OCI-LY1 (cell line): Measurements from ENCODE around the gene RALGAPB.

Source experiments
- H2AFZ ChIP-seq: fragments of 200-600 bp; sonication (generic), shearing (Covaris generic); 2 replicates; pipeline ENCODE4 v1.6.0; 2014; ENCODE audit warnings: antibody characterized with exemption, mild to moderate bottlenecking, low read length
- H3F3A ChIP-seq: fragments of 200-600 bp; sonication (generic), shearing (Covaris generic); 2 replicates; pipeline ENCODE4 v1.6.0; 2014; ENCODE audit warnings: mild to moderate bottlenecking, antibody characterized with exemption, low read length, moderate library complexity; ENCODE audit not compliant: insufficient read depth
- H3K27ac ChIP-seq: fragments of 200-600 bp; sonication (generic); 2 replicates; pipeline ENCODE4 v1.5.1; 2014; ENCODE audit warnings: low read length, mixed run types, mild to moderate bottlenecking, low read depth; ENCODE audit not compliant: poor library complexity, severe bottlenecking
- H3K27me3 ChIP-seq: fragments of 200-600 bp; sonication (generic); 2 replicates; pipeline ENCODE4 v1.6.0; 2014; ENCODE audit warnings: antibody characterized with exemption, mild to moderate bottlenecking, low read length, moderate library complexity; ENCODE audit not compliant: insufficient read depth
- H3K36me3 ChIP-seq: fragments of 200-600 bp; sonication (generic); 2 replicates; pipeline ENCODE4 v1.6.1; 2014; ENCODE audit warnings: mild to moderate bottlenecking, antibody characterized with exemption, low read length, moderate library complexity, mixed read lengths; ENCODE audit not compliant: insufficient read depth
- H3K4me1 ChIP-seq: fragments of 200-600 bp; sonication (generic); 2 replicates; pipeline ENCODE4 v1.5.1; 2014; ENCODE audit warnings: mild to moderate bottlenecking, low read length, moderate library complexity; ENCODE audit not compliant: insufficient read depth, severe bottlenecking
- H3K4me2 ChIP-seq: fragments of 200-600 bp; sonication (generic), shearing (Covaris generic); 2 replicates; pipeline ENCODE4 v1.6.1; 2014; ENCODE audit warnings: low read length
- H3K4me3 ChIP-seq: fragments of 200-600 bp; sonication (generic); 2 replicates; pipeline ENCODE4 v1.5.1; 2014; ENCODE audit warnings: low read length, low read depth, mild to moderate bottlenecking, mixed read lengths; ENCODE audit not compliant: poor library complexity, severe bottlenecking
- H3K79me2 ChIP-seq: fragments of 200-600 bp; shearing (Covaris generic); 2 replicates; pipeline ENCODE4 v1.6.1; 2016; ENCODE audit warnings: mixed run types, low read length, mixed read lengths; ENCODE audit not compliant: insufficient read depth
- H3K9ac ChIP-seq: fragments of 200-600 bp; sonication (generic), shearing (Covaris generic); 2 replicates; pipeline ENCODE4 v1.6.1; 2014; ENCODE audit warnings: mild to moderate bottlenecking, low read length, mixed read lengths
- H3K9me2 ChIP-seq: fragments of 200-600 bp; sonication (generic), shearing (Covaris generic); 2 replicates; pipeline ENCODE4 v1.6.1; 2014; ENCODE audit warnings: low read depth, mild to moderate bottlenecking, low read length, mixed read lengths
- H3K9me3 ChIP-seq: fragments of 200-600 bp; shearing (Covaris generic); 2 replicates; pipeline ENCODE4 v1.6.1; 2014; ENCODE audit warnings: low read length, mixed read lengths
- H4K20me1 ChIP-seq: fragments of 200-600 bp; sonication (generic), shearing (Covaris generic); 2 replicates; pipeline ENCODE4 v1.6.0; 2016; ENCODE audit warnings: mild to moderate bottlenecking, low read length; ENCODE audit not compliant: insufficient read depth
- EZH2 ChIP-seq: fragments of 200-600 bp; sonication (generic), shearing (Covaris generic); IDR thresholded peaks from 2 replicates; pipeline ENCODE4 v1.8.0; 2017; ENCODE audit warnings: borderline replicate concordance, mixed run types, mild to moderate bottlenecking, antibody characterized with exemption, low read length, moderate library complexity, mixed read lengths
- TF ChIP-seq, protein P1 (sequence below): fragments of 200-600 bp; sonication (generic), shearing (Covaris generic); IDR thresholded peaks from 2 replicates; pipeline ENCODE4 v1.5.1; 2017; ENCODE audit warnings: mild to moderate bottlenecking, antibody characterized with exemption, low read length, moderate library complexity, mixed read lengths

The RALGAPB gene

GRCh38 chr20:38599410-38599882 is 126.8 kb downstream of the RALGAPB start:
- TF ChIP-seq, protein P1, sequence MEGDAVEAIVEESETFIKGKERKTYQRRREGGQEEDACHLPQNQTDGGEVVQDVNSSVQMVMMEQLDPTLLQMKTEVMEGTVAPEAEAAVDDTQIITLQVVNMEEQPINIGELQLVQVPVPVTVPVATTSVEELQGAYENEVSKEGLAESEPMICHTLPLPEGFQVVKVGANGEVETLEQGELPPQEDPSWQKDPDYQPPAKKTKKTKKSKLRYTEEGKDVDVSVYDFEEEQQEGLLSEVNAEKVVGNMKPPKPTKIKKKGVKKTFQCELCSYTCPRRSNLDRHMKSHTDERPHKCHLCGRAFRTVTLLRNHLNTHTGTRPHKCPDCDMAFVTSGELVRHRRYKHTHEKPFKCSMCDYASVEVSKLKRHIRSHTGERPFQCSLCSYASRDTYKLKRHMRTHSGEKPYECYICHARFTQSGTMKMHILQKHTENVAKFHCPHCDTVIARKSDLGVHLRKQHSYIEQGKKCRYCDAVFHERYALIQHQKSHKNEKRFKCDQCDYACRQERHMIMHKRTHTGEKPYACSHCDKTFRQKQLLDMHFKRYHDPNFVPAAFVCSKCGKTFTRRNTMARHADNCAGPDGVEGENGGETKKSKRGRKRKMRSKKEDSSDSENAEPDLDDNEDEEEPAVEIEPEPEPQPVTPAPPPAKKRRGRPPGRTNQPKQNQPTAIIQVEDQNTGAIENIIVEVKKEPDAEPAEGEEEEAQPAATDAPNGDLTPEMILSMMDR: no peak
- no peak for TF ChIP-seq EZH2
- no peaks in the 10 kb centered on the region for H3K79me2 ChIP-seq
- H3K4me1 ChIP-seq: no peaks in the 10 kb centered on the region
- H3K27me3 ChIP-seq: peaks cover 7% of the 10 kb centered on the region; the same call in 1 of the 2 replicates
- H3K27ac ChIP-seq: no peak overlapping the region
- H3K9me2 ChIP-seq: no peaks in the 10 kb centered on the region
- H3F3A ChIP-seq: no peaks in the 10 kb centered on the region
- H2AFZ ChIP-seq: no peak overlapping the region
- H3K9ac ChIP-seq: no peak overlapping the region
- no peaks in the 10 kb centered on the region for H4K20me1 ChIP-seq
- no peak overlapping the region for H3K4me3 ChIP-seq
- no peaks in the 10 kb centered on the region for H3K9me3 ChIP-seq
- H3K4me2 ChIP-seq: no peak overlapping the region
- H3K36me3 ChIP-seq: no peaks in the 10 kb centered on the region

DNA sequence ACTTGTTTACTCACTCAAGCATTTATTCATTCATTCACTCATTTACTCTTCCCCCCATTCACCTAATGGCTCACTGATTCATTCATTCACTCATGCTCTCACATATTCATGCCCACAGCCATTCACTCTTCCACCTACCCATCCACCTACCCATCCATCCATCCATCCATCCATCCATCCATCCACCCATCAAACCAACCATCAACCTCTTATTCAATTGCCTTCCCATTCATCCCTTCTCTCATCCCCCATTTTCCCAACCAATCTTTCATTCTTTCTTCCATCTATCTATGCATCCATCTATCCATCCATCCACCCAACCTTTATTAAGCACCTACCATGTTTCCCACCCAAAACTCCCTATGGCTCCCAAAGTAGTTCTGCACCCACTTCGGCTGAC is 127.4 kb downstream of the RALGAPB start:
- no peak overlapping the region for H3K27ac ChIP-seq
- no peak overlapping the region for H3K4me2 ChIP-seq
- TF ChIP-seq EZH2: no peak
- TF ChIP-seq, protein P1: no peak
- no peaks in the 10 kb centered on the region for H3K79me2 ChIP-seq
- H3K36me3 ChIP-seq: no peaks in the 10 kb centered on the region
- no peak overlapping the region for H3K4me3 ChIP-seq
- H3K9me3 ChIP-seq: no peaks in the 10 kb centered on the region
- H3F3A ChIP-seq: no peaks in the 10 kb centered on the region
- H3K27me3 ChIP-seq: peaks cover 7% of the 10 kb centered on the region; the same call in 1 of the 2 replicates
- H4K20me1 ChIP-seq: no peaks in the 10 kb centered on the region
- no peak overlapping the region for H2AFZ ChIP-seq
- no peaks in the 10 kb centered on the region for H3K4me1 ChIP-seq
- no peak overlapping the region for H3K9ac ChIP-seq
- H3K9me2 ChIP-seq: no peaks in the 10 kb centered on the region

GRCh38 chr20:38601216-38602184 is 128.9 kb downstream of the RALGAPB start, which contains the start of gene ARHGAP40:
Gene ARHGAP40, plus strand, starts transcription at chr20:38601809.
- Histone ChIP-seq H3K4me3 (no peak within 1 kb of the TSS), H2AFZ (no peak within 1 kb of the TSS), H3K4me2 (peak within 1 kb of the TSS; percentile 26; the same call in 1 of the 2 replicates)

More at GRCh38 chr20:38601216-38602184, 128.9 kb downstream of the RALGAPB start, which contains the start of gene ARHGAP40:
- Histone ChIP-seq H3K79me2 (no peaks in the 10 kb centered on the region), H3F3A (no peaks in the 10 kb centered on the region), H3K36me3 (no peaks in the 10 kb centered on the region), H3K9me3 (no peaks in the 10 kb centered on the region), H3K9ac (no peak within 1 kb of the TSS), H3K27me3 (peaks cover 7% of the 10 kb centered on the region; the same call in 1 of the 2 replicates), H3K9me2 (no peaks in the 10 kb centered on the region), H3K4me1 (no peaks in the 10 kb centered on the region), H4K20me1 (no peaks in the 10 kb centered on the region), H3K27ac (no peak within 1 kb of the TSS)
- TF ChIP-seq EZH2: no peak
- TF ChIP-seq, protein P1: no peak
